SK-N-SH treated with all-trans-retinoic acid at 6 μM for 48 hours (cell line): Measurements from ENCODE around the gene NEGR1.

Source experiments
- ATAC-seq: fragments of 200-7000 bp; cut with Tn5 transposase; 3 replicates; pipeline ENCODE4 v1.9.1; 2020; ENCODE audit warnings: mild to moderate bottlenecking, moderate library complexity
- ARNTL ChIP-seq: fragments of 450-650 bp; formaldehyde crosslinking; IDR thresholded peaks from 2 replicates; pipeline ENCODE4 v1.5.0; 2020; ENCODE audit warnings: low read depth, mild to moderate bottlenecking, moderate library complexity, borderline replicate concordance
- BACH2 ChIP-seq: fragments of 250-450 bp; sonication (Bioruptor Pico); IDR thresholded peaks from 2 replicates; pipeline ENCODE4 v1.9.0; 2021; ENCODE audit warnings: mild to moderate bottlenecking, borderline replicate concordance
- CREB5 ChIP-seq: fragments of 250-450 bp; sonication (Bioruptor Pico); IDR thresholded peaks from 2 replicates; pipeline ENCODE4 v1.5.1; 2020; ENCODE audit warnings: low read depth, mild to moderate bottlenecking, moderate library complexity
- CSDC2 ChIP-seq: fragments of 250-450 bp; sonication (Bioruptor Pico); IDR thresholded peaks from 2 replicates; pipeline ENCODE4 v1.5.0; 2020; ENCODE audit warnings: mild to moderate bottlenecking, moderate library complexity
- CSRNP3 ChIP-seq: fragments of 250-450 bp; sonication (Bioruptor Pico); IDR thresholded peaks from 2 replicates; pipeline ENCODE4 v1.5.1; 2021; ENCODE audit warnings: mild to moderate bottlenecking, moderate library complexity
- ESRRG ChIP-seq: fragments of 250-450 bp; sonication (Bioruptor Pico); IDR thresholded peaks from 2 replicates; pipeline ENCODE4 v1.6.1; 2021; ENCODE audit warnings: mild to moderate bottlenecking
- ISL1 ChIP-seq: fragments of 250-450 bp; sonication (Bioruptor Pico); IDR thresholded peaks from 2 replicates; pipeline ENCODE4 v2.1.2; 2022; ENCODE audit warnings: mild to moderate bottlenecking, moderate library complexity
- PATZ1 ChIP-seq: fragments of 250-450 bp; sonication (Bioruptor Pico); IDR thresholded peaks from 2 replicates; pipeline ENCODE4 v1.8.0; 2020; ENCODE audit warnings: mild to moderate bottlenecking, moderate library complexity, borderline replicate concordance
- PPARA ChIP-seq: fragments of 250-450 bp; sonication (Bioruptor Pico); IDR thresholded peaks from 2 replicates; pipeline ENCODE4 v1.5.0; 2020; ENCODE audit warnings: mild to moderate bottlenecking, borderline replicate concordance
- RARB ChIP-seq: fragments of 250-450 bp; sonication (Bioruptor Pico); IDR thresholded peaks from 2 replicates; pipeline ENCODE4 v1.8.0; 2021; ENCODE audit warnings: mild to moderate bottlenecking, moderate library complexity
- SNAI2 ChIP-seq: fragments of 250-450 bp; sonication (Bioruptor Pico); IDR thresholded peaks from 2 replicates; pipeline ENCODE4 v1.5.0; 2020; ENCODE audit warnings: mild to moderate bottlenecking, moderate library complexity
- TCF4 ChIP-seq: fragments of 250-450 bp; sonication (Bioruptor Pico); IDR thresholded peaks from 2 replicates; pipeline ENCODE4 v1.8.0; 2021; ENCODE audit warnings: mild to moderate bottlenecking, moderate library complexity, borderline replicate concordance
- TOX ChIP-seq: fragments of 250-450 bp; sonication (Bioruptor Pico); IDR thresholded peaks from 2 replicates; pipeline ENCODE4 v1.8.0; 2021; ENCODE audit warnings: mild to moderate bottlenecking, moderate library complexity, borderline replicate concordance
- TSHZ2 ChIP-seq: fragments of 250-450 bp; sonication (Bioruptor Pico); IDR thresholded peaks from 2 replicates; pipeline ENCODE4 v1.5.0; 2020; ENCODE audit warnings: mild to moderate bottlenecking, moderate library complexity
- ZC3H10 ChIP-seq: fragments of 250-450 bp; sonication (Bioruptor Pico); IDR thresholded peaks from 2 replicates; pipeline ENCODE4 v1.5.1; 2021; ENCODE audit warnings: mild to moderate bottlenecking, moderate library complexity
- ZFP30 ChIP-seq: fragments of 450-650 bp; formaldehyde crosslinking; IDR thresholded peaks from 2 replicates; pipeline ENCODE4 v1.5.0; 2022; ENCODE audit warnings: mild to moderate bottlenecking, moderate library complexity
- ZNF565 ChIP-seq: fragments of 450-650 bp; formaldehyde crosslinking; conservative IDR thresholded peaks from 2 replicates; pipeline ENCODE4 v1.5.0; 2020; ENCODE audit warnings: low read depth, mild to moderate bottlenecking, moderate library complexity
- ZNF70 ChIP-seq: fragments of 450-650 bp; formaldehyde crosslinking; IDR thresholded peaks from 2 replicates; pipeline ENCODE4 v1.5.0; 2020; ENCODE audit warnings: mild to moderate bottlenecking, moderate library complexity
- ZNF8 ChIP-seq: fragments of 450-650 bp; formaldehyde crosslinking; IDR thresholded peaks from 2 replicates; pipeline ENCODE4 v1.5.0; 2020; ENCODE audit warnings: mild to moderate bottlenecking, moderate library complexity
- TF ChIP-seq, protein P1 (sequence below): fragments of 250-450 bp; sonication (Bioruptor Pico); IDR thresholded peaks from 2 replicates; pipeline ENCODE4 v1.8.0; 2021; ENCODE audit warnings: low read depth, mild to moderate bottlenecking, moderate library complexity, borderline replicate concordance

The NEGR1 gene

DNA sequence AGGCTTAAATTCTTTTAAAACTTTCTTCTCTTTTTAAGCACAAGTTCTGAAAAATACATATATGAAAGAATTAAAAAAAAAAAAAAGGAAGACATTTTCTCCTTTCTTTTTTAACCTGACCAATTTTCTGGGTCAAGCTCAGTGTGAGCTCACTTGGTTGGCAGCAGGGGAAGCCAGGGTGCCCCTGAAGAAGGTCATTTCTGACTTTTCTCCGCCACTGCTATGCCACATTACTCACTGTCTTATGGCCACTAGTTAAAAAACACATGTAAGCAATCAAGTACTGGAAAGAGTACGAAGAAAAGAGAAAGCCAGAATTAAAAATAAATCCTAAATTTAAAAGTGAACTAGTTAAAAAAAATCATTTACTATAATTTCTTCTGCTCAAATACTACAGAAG, 275.0 kb downstream of the NEGR1 start:
- TF ChIP-seq ISL1 (CRISPR knock-in tag) (no peak), ESRRG (CRISPR knock-in tag) (no peak), CREB5 (CRISPR knock-in tag) (no peak), ZNF8 (CRISPR knock-in tag) (no peak), CSDC2 (CRISPR knock-in tag) (no peak), CSRNP3 (CRISPR knock-in tag) (no peak), TSHZ2 (CRISPR knock-in tag) (no peak), PATZ1 (no peak), ZC3H10 (no peak), ZNF565 (CRISPR knock-in tag) (no peak), TOX (CRISPR knock-in tag) (no peak), SNAI2 (CRISPR knock-in tag) (no peak)
- TF ChIP-seq, protein P1, sequence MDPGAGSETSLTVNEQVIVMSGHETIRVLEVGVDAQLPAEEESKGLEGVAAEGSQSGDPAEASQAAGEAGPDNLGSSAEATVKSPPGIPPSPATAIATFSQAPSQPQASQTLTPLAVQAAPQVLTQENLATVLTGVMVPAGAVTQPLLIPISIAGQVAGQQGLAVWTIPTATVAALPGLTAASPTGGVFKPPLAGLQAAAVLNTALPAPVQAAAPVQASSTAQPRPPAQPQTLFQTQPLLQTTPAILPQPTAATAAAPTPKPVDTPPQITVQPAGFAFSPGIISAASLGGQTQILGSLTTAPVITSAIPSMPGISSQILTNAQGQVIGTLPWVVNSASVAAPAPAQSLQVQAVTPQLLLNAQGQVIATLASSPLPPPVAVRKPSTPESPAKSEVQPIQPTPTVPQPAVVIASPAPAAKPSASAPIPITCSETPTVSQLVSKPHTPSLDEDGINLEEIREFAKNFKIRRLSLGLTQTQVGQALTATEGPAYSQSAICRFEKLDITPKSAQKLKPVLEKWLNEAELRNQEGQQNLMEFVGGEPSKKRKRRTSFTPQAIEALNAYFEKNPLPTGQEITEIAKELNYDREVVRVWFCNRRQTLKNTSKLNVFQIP: no peak
- ATAC-seq: no peak

- ATAC-seq: no peak
- TF ChIP-seq CSRNP3 (CRISPR knock-in tag) (no peak), PPARA (CRISPR knock-in tag) (no peak), TOX (CRISPR knock-in tag) (no peak), ZNF8 (CRISPR knock-in tag) (no peak), RARB (CRISPR knock-in tag) (no peak), ZFP30 (CRISPR knock-in tag) (no peak), BACH2 (CRISPR knock-in tag) (no peak)
- TF ChIP-seq, protein P1: no peak
Observed at GRCh38 chr1:72006092-72006491, 276.2 kb downstream of the NEGR1 start.

- ATAC-seq: no peak
- TF ChIP-seq TSHZ2 (CRISPR knock-in tag) (no peak), ARNTL (CRISPR knock-in tag) (no peak), ZNF565 (CRISPR knock-in tag) (no peak), ZNF8 (CRISPR knock-in tag) (no peak), TCF4 (CRISPR knock-in tag) (no peak), ZNF70 (CRISPR knock-in tag) (no peak), BACH2 (CRISPR knock-in tag) (no peak), PATZ1 (no peak), SNAI2 (CRISPR knock-in tag) (no peak), ZFP30 (CRISPR knock-in tag) (no peak), ESRRG (CRISPR knock-in tag) (no peak)
Observed at GRCh38 chr1:72003092-72003491, 279.2 kb downstream of the NEGR1 start.
